ENCODE results near the gene IGSF9B. TPM values are rescaled to one million over a fixed set of nuclear protein-coding genes. Genes with fewer than 3 reads are reported as not detected.

IGSF9B gene
- polyA plus RNA-seq, 1 donor (not counting 4 experiments of a cell fraction or from before 2014, with no cell fraction given) = 0.66 TPM

DNA sequence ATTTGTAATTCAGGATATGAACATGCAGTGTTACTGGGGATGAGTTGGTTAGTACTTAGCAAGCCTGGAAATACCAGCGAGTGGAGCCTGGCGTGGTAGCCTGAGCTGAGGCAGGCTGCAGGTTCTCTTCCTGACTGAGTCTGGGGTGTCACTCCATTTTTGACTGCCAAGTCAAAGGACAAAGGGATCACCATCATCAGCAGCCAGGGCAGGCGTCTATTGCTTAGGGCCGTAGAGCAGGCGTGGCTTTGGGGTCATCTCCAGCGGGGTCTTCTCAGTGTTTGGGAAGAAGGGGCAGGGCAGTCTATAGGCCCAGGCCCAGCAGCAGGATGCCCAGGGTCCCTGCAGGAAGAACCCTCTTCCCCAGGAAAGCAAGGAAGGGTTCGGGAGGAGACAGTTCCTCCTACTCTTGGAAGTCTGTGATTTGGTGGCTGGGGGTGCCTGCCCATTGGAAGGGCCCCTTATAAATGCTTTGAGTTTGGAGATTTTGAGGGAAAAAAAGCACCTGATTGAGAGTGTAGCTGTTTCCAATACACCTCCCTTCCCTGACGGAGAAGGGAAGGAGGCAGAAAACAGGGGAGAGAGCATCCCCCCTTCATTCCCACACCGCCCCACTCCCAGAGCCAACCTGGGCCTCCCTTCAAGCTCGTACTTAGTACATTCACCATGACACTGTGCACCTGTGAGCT is 60.0 kb downstream of the IGSF9B start:
- TF ChIP-seq EZH2 (IDR thresholded peaks at IDR 0.05; ENCODE audit: low read length) (no peak), CTCF (optimal IDR thresholded peaks at IDR 0.05 in 1 of 3, IDR thresholded peaks at IDR 0.05 in 1 of 3, conservative IDR thresholded peaks at IDR 0.05 in 1 of 3; ENCODE audit: extremely low read depth in 1 of 3, insufficient read depth in 2 of 3, low read length in 3 of 3) (no peak)
- dilution Hi-C loops (cut with MboI; ENCODE audit: extremely low pct_ligation_motif_present, low sequenced_read_pairs) = no loop called here

DNA sequence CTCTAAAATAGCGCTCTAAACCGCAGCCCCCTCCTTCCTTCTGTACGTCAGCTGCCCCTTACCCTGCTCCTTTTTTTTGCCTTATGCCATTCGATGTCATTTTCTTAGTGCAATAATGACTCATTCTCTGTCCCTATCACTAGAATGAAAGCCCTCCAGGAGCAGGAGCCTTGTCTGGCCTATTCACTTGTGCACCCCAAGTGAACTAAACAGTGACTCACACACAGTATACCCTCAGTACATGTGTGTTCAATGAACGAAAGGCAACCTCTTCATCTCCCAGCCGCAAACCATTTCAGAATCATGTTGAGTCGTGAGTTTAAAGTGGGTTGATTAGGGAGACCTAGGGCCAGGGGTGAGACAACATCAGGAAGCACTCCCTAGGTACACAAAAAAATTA is 60.7 kb downstream of the IGSF9B start:
- no peaks in the 10 kb centered on the region for H3K4me1 ChIP-seq (ENCODE audit: control insufficient read depth, extremely low read depth, insufficient read depth, low read length)
- dilution Hi-C loops (cut with MboI; ENCODE audit: extremely low pct_ligation_motif_present, low sequenced_read_pairs) = no loop called here
- no peaks in the 10 kb centered on the region for H3K9me3 ChIP-seq (ENCODE audit: control insufficient read depth, low read depth, low read length)
- no peak for FAIRE-seq
- TF ChIP-seq EZH2 (IDR thresholded peaks at IDR 0.05; ENCODE audit: low read length) (no peak), CTCF (optimal IDR thresholded peaks at IDR 0.05 in 1 of 3, IDR thresholded peaks at IDR 0.05 in 1 of 3, conservative IDR thresholded peaks at IDR 0.05 in 1 of 3; ENCODE audit: extremely low read depth in 1 of 3, insufficient read depth in 2 of 3, low read length in 3 of 3) (no peak)
- H3K36me3 ChIP-seq (ENCODE audit: control insufficient read depth in 2 of 2, extremely low read depth in 1 of 2, insufficient read depth in 2 of 2, low read length in 2 of 2) = no peaks in the 10 kb centered on the region
- H3K9ac ChIP-seq (ENCODE audit: control insufficient read depth, extremely low read depth, insufficient read depth, low read length) = no peak overlapping the region
- no peak overlapping the region for H3K4me3 ChIP-seq (ENCODE audit: control insufficient read depth in 2 of 3, extremely low read depth in 1 of 3, insufficient read depth in 2 of 3, low read depth in 1 of 3, low read length in 3 of 3)
- no peak overlapping the region for H2AFZ ChIP-seq (ENCODE audit: control insufficient read depth, low read length)
- no peaks in the 10 kb centered on the region for H4K20me1 ChIP-seq (ENCODE audit: control insufficient read depth, extremely low read depth, insufficient read depth, low read length)
- no peak for DNase-seq (ENCODE audit: low read depth, low spot score)
- no peaks in the 10 kb centered on the region for H3K27me3 ChIP-seq (ENCODE audit: control insufficient read depth, extremely low read depth, insufficient read depth, low read length)
- H3K27ac ChIP-seq (ENCODE audit: control insufficient read depth, insufficient read depth, low read length) = no peak overlapping the region
- no peaks in the 10 kb centered on the region for H3K9me1 ChIP-seq (ENCODE audit: control insufficient read depth, extremely low read depth, insufficient read depth, low read length)
- no peak overlapping the region for H3K4me2 ChIP-seq (ENCODE audit: control insufficient read depth, extremely low read depth, insufficient read depth, low read depth, low read length)
- H3K79me2 ChIP-seq (ENCODE audit: control insufficient read depth, insufficient read depth, low read length) = no peaks in the 10 kb centered on the region

More for the DNA sequence above, 60.0 kb downstream of the IGSF9B start:
- Histone ChIP-seq H3K4me2 (ENCODE audit: control insufficient read depth, extremely low read depth, insufficient read depth, low read depth, low read length) (no peak overlapping the region), H3K9me3 (ENCODE audit: control insufficient read depth, low read depth, low read length) (no peaks in the 10 kb centered on the region), H4K20me1 (ENCODE audit: control insufficient read depth, extremely low read depth, insufficient read depth, low read length) (no peaks in the 10 kb centered on the region), H3K9ac (ENCODE audit: control insufficient read depth, extremely low read depth, insufficient read depth, low read length) (no peak overlapping the region), H3K4me3 (ENCODE audit: control insufficient read depth in 2 of 3, extremely low read depth in 1 of 3, insufficient read depth in 2 of 3, low read depth in 1 of 3, low read length in 3 of 3) (no peak overlapping the region), H3K36me3 (ENCODE audit: control insufficient read depth in 2 of 2, extremely low read depth in 1 of 2, insufficient read depth in 2 of 2, low read length in 2 of 2) (no peaks in the 10 kb centered on the region), H3K27me3 (ENCODE audit: control insufficient read depth, extremely low read depth, insufficient read depth, low read length) (no peaks in the 10 kb centered on the region), H3K79me2 (ENCODE audit: control insufficient read depth, insufficient read depth, low read length) (no peaks in the 10 kb centered on the region), H3K9me1 (ENCODE audit: control insufficient read depth, extremely low read depth, insufficient read depth, low read length) (no peaks in the 10 kb centered on the region), H2AFZ (ENCODE audit: control insufficient read depth, low read length) (no peak overlapping the region), H3K27ac (ENCODE audit: control insufficient read depth, insufficient read depth, low read length) (no peak overlapping the region), H3K4me1 (ENCODE audit: control insufficient read depth, extremely low read depth, insufficient read depth, low read length) (no peaks in the 10 kb centered on the region)
- DNase-seq (ENCODE audit: low read depth, low spot score) (no peak), FAIRE-seq (no peak)

Measured in keratinocyte (primary cell).